Stimulated activated CD8-positive, alpha-beta memory T cell treated with anti-CD3 and anti-CD28 coated beads, Interleukin-2, amount 100 ng/mL, for 48 hours (primary cell): Measurements from ENCODE around the gene TFAP2D.

ENCODE experiments used
- DNase-seq, 2 donors: peaks; one replicate each; pipeline ENCODE4 v3.0.0-alpha.2; 2020; ENCODE audit warnings: low read depth in 2 of 2

Gene TFAP2D

GRCh38 chr6:50713226-50713625 is at the start of gene TFAP2D:
Gene TFAP2D, plus strand, starts transcription at chr6:50713526. Its CDS starts 530 bp downstream, at chr6:50714056.
- no peak for DNase-seq

- DNase-seq: no peak
Measured at GRCh38 chr6:50663806-50664205, 49.5 kb upstream of the TFAP2D start.

GRCh38 chr6:50666089-50666488 is 47.2 kb upstream of the TFAP2D start:
- no peak for DNase-seq

- no peak for DNase-seq
Measured at GRCh38 chr6:50681213-50681824, 32.0 kb upstream of the TFAP2D start.

DNA sequence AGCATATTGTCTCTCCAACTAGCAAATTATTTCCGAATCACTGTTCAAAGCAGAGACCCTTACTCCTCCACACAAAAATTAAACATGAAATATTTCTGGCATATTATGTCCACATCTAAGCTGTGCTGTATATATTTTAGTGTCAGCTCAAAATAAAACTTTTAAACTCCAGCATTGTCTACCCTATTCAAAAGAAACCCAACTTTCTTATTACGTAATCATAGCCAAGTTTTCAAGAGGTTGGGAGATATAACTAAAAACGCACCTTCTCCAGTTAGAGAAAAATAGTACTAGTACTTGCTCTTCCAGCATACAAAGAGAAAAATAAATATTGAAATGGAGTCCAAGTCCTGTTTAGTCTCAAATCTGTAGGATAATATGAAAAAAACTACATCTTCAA is 24.1 kb upstream of the TFAP2D start:
- no peak for DNase-seq

- no peak for DNase-seq
Measured at GRCh38 chr6:50691814-50692495, 21.4 kb upstream of the TFAP2D start.

DNA sequence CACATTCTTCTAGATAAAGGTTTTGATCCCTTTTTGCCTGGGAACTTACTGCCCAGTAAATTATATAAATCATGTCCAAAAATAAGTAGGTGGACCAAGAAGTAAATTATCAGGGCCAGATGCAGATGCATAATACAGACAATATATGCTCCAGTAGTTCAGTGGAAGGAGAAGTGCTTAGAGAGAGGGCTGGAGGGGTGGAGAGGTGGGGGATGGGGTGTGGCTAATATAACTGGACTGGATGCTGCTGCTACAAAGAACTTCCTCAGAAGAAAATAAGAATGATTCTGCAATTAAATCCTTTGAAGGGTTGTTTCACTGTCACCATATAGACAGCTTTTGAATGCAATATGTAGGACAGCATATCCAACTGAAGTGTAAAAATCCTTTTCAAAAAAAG is 14.8 kb upstream of the TFAP2D start:
- no peak for DNase-seq

DNA sequence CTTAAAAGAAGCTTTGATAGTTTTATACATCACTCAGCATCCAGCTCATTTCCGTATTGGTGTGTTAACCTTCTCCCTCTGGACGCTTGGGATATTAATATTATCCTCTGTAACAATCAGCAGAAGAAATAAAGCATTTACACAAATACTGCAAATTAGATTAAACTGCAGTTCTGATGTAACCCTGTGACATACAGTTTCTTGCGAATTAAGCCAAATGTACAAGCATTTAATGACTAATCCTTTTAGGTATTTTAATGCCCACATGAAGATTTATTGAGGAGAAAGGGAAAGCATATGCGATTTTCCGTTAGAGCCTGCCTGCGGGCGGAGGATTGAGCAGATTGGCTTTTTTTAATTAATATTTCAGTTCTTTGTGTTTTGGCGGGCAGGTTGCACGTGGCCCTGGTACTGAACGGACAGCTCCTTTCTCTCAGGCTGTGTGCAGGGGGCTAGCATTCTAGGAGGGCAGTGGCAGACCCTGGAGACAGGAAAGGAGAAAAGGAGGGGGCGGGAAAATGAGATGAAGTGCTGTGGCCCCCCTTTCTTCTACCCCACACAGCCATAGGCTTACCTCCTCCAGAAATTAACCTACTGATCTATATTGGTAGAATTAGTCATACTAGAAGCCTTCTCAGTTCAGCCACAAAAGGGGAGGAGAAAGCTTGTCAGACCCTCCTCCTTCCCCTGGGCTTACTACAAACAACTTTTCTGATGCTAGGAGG is 14.1 kb upstream of the TFAP2D start:
- no peak for DNase-seq

GRCh38 chr6:50706575-50706974 is 6.8 kb upstream of the TFAP2D start:
- DNase-seq: no peak

DNA sequence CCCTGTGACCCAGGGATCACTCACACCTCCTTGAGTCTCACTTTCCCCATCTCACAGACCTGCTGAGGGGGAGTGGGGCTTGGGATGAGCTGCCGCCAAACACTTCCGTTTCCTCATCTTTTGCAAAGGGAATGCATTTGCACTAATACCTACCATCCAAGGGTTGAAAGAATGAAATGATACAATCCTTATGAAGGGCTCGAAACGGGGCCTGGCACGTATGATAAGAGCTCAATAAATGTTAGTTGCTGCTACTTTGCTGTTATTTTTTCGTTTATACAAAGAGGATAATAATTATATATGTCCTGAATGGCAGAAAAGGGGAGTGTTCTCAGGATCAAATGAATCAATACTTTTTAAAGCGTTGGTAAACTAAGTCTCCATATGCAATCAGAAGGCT is 6.1 kb upstream of the TFAP2D start:
- no peak for DNase-seq

DNA sequence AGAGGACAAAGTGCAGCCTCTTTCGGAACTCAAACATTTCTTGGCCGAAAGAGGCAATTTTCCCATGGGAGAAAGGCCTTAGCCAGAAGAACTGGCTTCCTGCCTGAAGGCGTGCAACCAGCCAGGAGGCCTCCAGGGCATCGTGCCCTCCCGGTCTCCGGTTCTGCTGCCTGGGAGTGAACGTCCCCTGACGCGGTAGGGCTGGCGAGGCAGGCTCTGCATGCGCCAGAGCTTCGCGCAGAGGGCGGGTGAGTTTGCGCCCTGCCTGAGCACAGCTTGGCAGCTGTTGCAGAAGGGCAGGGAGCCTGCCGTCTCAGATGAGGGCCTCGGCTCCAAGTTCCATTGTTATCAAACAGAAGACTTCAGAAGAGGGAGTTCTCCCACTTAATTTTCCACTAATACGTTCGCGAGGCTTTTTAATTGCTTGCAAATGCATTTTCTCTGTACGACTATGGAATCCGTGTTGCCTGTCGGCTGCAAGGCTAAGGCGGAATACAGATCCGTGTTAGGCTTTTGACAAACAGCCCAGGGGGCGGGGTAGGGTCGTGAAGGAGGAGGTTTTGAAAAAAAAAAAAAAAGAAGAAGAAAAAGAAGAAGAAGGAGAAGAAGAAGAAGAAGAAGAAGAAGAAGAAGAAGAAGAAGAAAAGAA is 5.5 kb upstream of the TFAP2D start:
- DNase-seq: no peak

DNA sequence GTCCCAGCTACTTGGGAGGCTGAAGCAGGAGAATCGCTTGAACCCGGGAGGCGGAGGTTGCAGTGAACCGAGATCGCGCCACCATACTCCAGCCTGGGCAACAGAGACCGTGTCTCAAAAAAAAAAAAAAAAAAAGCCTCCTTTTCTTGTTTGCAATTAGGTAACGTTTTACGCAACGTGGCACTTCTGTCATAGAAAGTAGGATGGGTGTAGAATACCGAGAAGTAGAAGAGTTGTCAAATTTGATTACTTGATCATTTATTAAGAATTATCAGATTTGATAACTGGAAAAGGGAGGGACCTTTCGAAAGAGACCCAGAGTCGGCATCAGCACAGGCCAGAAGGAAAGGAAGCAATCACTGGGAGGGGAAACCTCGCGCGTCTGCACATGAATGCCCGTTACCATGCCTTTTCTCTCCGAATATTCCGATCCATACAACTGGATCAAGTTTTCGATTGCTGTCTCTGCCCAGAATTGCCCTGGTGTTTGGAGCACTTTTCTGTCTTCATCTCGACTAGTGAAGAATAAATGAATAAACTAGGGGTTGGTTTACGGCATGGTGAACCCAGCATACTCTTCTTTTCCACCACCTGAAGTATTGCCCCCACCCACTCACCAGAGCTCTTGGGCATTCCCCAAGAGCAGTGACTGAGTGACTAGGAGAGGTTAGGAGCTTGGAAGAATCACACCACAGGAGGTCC is 4.5 kb upstream of the TFAP2D start:
- no peak for DNase-seq

DNA sequence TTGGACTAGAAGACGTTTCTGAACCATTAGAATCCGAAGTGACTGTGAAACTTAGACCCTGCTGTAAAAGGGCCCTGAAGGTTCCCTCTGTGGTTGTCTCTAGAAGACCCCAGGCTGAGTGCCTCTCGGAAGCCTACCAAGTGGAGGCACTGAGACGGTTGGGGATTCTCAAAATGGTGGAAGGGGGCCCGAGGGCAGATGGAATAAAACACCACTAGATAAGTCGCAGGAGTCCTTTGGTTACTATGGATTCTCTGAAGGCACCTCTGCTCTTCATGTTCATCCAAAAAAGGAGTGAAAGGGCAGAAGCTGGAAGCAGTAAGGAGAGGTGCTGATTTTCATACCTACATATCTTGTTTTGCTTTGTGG is 4.0 kb upstream of the TFAP2D start:
- DNase-seq: no peak

DNA sequence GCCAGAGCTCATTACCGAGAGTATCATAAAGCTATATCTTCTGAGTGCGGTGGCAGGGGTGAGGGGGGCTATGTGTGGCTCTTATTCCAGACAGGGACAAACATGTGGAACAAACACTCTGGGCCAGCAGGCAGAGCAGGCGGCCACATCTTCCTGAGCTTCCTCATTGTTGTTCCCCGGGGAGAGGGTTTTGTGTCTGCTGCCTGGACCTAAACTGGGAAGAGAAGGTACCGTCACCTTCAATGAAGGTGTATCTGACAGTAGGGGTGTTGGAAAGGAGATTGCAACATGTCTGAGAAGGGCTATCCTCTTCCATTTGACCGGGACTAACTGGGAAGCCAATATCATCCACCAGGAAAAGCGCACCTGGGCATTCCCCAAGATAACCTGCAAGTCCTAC is 1.6 kb upstream of the TFAP2D start:
- no peak for DNase-seq

DNA sequence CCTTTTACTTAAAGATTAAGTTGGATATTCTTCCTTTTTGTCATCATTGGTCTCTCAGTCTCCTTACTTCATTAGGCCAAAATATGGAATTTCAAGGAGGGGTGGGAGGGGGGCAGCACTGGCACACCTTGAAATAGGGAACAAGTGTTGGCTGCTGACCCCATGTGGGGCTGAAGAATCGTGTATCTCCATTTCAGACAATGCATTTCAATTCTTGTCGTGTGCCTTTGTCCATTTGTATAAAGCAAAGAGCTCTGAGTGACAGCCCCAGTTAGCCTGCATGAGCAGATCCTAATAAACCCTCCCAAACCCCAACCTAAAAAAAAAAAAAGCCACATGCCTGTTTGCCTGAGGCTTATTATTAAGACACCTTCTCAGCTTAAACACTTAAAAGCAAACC is 1.0 kb upstream of the TFAP2D start:
- no peak for DNase-seq

DNA sequence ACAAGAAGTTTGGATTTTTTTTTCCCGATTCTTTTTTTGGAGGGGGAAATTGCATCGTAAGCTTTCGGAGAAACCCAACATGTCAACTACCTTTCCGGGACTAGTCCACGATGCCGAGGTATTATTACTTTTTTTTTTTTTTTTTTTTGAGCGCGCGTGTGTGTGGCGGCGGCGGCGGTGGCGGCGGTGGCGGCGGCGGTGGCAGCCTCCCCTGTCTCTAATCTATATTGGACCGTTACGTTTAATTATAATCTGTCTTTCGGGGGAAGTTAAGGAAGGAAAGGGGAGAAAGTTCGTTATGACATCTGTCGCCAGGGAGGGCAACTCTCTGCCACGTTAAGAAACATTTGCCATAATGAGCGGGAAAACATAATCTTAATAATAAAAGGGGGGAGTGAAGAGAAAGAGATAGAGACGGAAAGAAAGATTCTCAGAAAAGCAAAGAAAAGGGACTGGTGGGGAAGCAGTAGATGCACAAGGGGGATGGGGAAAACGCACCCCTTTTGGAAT is 706 bp downstream of the TFAP2D start:
- no peak for DNase-seq

DNA sequence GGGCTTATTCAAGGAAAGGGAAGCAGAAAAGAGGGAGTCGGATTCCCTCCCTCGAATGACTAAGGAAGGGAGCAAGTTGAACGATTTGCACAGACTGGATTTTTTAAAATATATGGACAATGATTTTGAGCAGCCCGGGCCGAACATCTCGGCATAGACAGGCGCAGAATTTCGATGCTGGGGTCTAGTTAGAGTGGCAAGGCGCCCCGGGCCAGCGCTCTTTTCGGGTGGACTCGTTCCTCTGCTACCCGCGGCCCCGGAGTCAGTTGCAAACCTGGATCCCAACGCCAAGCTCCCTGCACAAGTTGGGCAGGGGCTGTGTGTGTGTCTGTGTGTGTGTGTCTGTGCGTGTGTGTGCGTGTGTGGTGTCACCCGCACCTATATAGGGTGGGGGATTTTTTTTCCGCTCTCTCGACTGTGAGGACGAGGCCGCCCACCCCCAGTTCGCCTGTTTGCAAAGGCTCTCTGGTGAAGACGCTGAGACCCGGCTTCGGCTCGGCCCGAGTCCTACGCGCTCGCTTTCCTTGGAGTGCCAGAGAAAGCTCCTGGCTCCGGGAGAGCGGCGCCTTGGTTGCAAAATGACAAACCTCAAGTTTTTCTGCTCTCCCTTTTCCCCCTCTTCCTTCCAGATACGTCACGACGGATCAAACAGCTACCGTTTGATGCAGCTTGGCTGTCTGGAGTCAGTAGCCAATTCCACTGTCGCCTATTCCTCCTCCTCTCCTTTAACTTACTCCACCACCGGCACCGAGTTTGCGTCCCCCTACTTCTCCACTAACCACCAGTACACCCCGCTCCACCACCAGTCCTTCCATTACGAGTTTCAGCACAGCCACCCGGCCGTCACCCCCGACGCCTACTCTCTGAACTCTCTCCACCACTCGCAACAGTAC is 1.4 kb downstream of the TFAP2D start:
- no peak for DNase-seq

GRCh38 chr6:50716899-50717509 is 3.7 kb downstream of the TFAP2D start:
- no peak for DNase-seq

DNA sequence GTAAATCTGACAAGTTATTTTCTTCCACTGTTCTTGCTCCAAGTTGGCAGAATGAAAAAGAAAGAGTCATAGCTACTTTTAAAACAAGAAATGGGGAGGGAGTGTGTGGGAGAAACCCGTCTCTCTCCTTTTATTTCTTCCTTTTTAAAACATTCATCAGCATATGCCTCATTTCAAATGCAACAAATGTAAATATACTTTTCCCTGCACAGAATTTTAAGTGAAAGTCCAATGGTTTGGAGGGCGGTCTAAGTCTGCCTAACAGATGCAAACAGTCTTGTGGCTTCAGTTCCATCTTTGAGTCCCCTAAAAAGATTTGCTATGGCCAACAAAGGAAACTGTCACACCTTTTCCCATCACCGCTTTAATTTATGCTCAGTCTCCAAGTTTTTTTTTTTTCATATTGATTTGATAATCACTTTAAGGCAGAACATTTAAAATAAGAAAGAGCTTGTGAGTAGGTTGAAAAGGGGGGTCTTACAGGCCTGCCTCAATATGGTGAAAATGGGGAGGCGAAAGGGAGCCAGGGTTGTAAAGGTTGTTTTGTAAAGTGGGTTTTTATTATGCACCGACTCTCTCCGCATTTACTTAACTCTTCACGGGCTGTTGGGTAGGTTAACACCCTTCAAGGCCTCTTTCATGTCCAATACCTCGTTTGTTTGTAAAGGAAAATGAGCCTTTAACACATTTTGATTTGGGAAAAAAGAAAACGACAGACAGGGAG is 4.6 kb downstream of the TFAP2D start:
- DNase-seq: no peak

- no peak for DNase-seq
Measured at GRCh38 chr6:50718566-50718965, 5.2 kb downstream of the TFAP2D start.
